SIG-M5 (cell line): Measurements from ENCODE around the gene ZNF232.
"Not testable (repeated sequence)": the region's sequence is repeated elsewhere in the genome, so short reads cannot be mapped to it uniquely, and the experiment has no call there.

Source experiments
- DNase-seq: peaks from one replicate; lab custom pipeline; 2025; lab: John Stamatoyannopoulos, UW

ZNF232 gene

GRCh38 chr17:5111402-5112204 is at the start of gene ZNF232:
Gene ZNF232, minus strand, starts transcription at chr17:5111878. Its CDS starts 56 bp downstream, at chr17:5111822.
- no peak for DNase-seq

- DNase-seq, result not testable (repeated sequence)
Measured at GRCh38 chr17:5160702-5161101, 49.0 kb upstream of the ZNF232 start.

GRCh38 chr17:5146122-5146521 is 34.4 kb upstream of the ZNF232 start:
- DNase-seq, result not testable (repeated sequence)

- not testable (repeated sequence) for DNase-seq
Measured at GRCh38 chr17:5142877-5143276, 31.2 kb upstream of the ZNF232 start.

GRCh38 chr17:5139458-5139732 is 27.7 kb upstream of the ZNF232 start:
- no peak for DNase-seq

GRCh38 chr17:5138616-5139457 is 27.2 kb upstream of the ZNF232 start:
- DNase-seq, result no peak

- not testable (repeated sequence) for DNase-seq
Measured at GRCh38 chr17:5138198-5138544, 26.5 kb upstream of the ZNF232 start.

GRCh38 chr17:5137511-5138197 is 26.0 kb upstream of the ZNF232 start:
- not testable (repeated sequence) for DNase-seq

GRCh38 chr17:5136580-5137412 is 25.1 kb upstream of the ZNF232 start:
- DNase-seq, result not testable (repeated sequence)

GRCh38 chr17:5135726-5136579 is 24.3 kb upstream of the ZNF232 start:
- DNase-seq, result no peak

- not testable (repeated sequence) for DNase-seq
Measured at GRCh38 chr17:5135131-5135712, 23.5 kb upstream of the ZNF232 start.

GRCh38 chr17:5134571-5134970 is 22.9 kb upstream of the ZNF232 start:
- not testable (repeated sequence) for DNase-seq

- not testable (repeated sequence) for DNase-seq
Measured at GRCh38 chr17:5133961-5134360, 22.3 kb upstream of the ZNF232 start.

- DNase-seq, result no peak
Measured at GRCh38 chr17:5133311-5133710, 21.6 kb upstream of the ZNF232 start.

- not testable (repeated sequence) for DNase-seq
Measured at GRCh38 chr17:5132503-5133225, 21.0 kb upstream of the ZNF232 start.

- DNase-seq, result not testable (repeated sequence)
Measured at GRCh38 chr17:5131799-5132502, 20.3 kb upstream of the ZNF232 start.

- DNase-seq, result no peak
Measured at GRCh38 chr17:5131146-5131715, 19.6 kb upstream of the ZNF232 start.

GRCh38 chr17:5130687-5131086 is 19.0 kb upstream of the ZNF232 start:
- DNase-seq, result not testable (repeated sequence)

GRCh38 chr17:5130261-5130660 is 18.6 kb upstream of the ZNF232 start:
- DNase-seq, result not testable (repeated sequence)
